Stimulated activated CD4-positive, alpha-beta T cell treated with anti-CD3 and anti-CD28 coated beads, TNF-alpha, amount 100 ng/mL, for 1 hour (primary cell): ENCODE measurements around the gene GOLGA7B.

ENCODE experiments used
- DNase-seq, 3 donors: peaks; one replicate each; pipeline ENCODE4 v3.0.0-alpha.2; 2020; ENCODE audit warnings: low read depth in 3 of 3, low spot score in 1 of 3

The GOLGA7B gene

DNA sequence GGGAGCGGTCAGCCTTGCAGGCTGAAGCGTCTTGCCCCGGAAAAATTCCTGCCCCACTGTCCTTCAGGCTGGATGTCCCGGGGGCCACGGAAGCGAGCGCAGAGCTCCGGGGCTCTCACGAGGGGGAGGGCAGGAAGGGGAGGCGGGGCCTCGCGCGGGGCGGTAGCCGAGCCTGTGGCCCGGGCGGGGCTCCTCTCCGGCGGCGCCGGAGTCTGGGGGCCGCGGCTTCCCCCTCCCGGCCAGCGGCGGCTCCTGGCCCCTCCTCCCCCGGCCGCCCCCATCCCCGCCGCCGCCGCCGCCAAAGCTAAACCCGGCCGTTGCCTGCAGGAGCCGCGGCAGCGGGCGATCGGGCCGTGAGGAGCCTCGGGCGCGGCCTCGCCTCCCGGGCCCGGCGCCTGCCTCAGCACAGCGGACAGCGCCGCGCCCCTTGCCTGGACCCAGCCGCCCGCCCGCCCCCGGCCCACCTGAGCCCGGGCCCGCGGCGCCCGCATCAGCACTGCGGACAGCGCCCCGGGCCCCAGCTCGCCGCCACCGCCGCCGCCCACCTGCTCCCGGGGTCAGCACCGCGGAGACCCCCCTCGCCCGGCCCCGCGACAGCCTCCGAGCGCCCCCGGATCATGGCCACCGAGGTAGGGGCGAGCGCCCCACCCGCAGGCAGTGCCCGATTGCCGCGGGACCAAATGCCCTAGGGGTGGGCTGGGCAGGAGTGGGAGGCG lies at the start of gene GOLGA7B:
TSS of gene GOLGA7B (plus strand) at position 157 of the 716 bp plus-strand sequence. CDS start at position 618, 461 bp downstream.
- peak in 2 of 3 donors; percentile 24 to 36 for DNase-seq

DNA sequence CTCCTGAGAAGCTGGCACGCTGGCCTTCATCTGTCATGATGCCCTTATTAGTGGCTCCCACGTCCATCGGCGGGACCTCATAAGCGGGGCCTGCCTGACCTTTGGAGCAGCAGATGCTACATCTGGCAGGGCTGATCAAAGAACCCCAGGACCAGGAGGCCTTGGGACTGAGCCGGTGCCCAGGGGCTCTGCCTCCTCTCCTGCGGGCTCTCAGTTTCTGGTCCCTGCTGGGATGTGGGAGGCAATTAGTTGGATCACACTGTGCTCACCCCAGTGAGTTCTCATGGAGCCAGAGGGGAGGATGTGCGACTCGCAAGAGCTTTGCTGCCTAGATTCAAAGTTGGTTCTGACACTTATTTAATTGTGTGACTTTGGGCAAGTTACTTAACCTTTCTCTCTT lies 49.2 kb upstream of the GOLGA7B start:
- DNase-seq, result no peak

DNA sequence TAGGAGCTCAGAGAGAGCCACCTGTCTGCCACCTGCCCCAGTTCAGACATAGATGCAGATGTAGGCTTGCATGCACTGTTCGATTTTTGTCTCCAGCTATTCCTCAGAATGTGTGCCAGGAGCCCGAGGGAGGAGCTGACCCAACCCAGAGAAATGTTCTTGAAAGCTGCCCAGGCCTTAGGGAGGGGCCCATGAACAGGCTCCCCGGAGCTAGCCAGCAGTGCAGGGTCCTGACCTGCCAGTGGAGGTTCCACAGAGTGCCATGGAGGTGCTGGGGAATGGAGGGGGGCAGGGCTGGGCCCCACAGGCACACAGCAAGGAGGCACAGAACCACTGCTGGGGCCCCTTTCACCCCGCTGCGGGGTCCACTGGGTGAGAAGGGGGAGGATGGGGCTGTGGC lies 48.2 kb upstream of the GOLGA7B start:
- DNase-seq, result no peak

- DNase-seq, result no peak
Measured at GRCh38 chr10:97805096-97805884, 44.4 kb upstream of the GOLGA7B start.

DNA sequence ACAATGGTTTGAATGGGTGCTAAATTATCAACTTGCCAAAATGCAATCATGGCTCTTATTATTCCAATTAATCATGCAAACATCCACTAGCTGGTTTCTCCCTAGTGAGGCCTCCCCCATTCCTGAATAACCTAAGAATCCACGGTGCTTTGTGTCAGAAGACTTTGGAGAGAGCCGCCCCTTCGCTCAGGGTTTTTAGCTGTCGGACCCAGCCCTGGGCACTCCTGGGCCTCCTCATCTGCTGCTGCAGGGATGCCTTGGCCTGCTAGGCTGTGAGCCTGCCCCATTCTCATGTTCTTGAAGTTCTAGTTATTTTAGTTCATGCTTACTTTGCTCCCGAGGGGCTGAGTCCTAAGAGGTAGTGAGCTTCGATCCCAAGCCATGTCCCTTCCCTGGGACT lies 43.7 kb upstream of the GOLGA7B start:
- DNase-seq, result no peak

DNA sequence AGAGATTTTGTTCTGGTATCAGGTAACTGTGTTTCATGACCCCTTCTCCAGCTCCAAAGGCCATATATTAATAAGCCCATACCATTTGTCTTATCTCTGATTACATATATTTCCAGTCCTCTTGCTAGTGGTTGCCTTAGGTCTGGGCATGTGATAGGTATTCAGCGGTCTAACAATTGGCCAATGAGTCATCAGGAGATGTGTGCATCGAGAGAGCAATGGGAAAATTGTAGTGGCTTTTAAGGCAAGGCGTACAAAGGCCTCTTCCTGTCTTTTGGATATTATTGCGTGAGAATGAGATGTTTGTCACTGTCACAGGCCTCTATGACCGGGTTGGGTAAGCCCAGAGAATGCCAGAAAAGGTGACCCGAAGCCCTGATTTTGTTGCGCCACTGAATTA lies 39.2 kb upstream of the GOLGA7B start:
- no peak for DNase-seq

- no peak for DNase-seq
Measured at GRCh38 chr10:97811958-97812357, 37.7 kb upstream of the GOLGA7B start.

GRCh38 chr10:97812696-97813095 lies 36.9 kb upstream of the GOLGA7B start:
- DNase-seq, result no peak

DNA sequence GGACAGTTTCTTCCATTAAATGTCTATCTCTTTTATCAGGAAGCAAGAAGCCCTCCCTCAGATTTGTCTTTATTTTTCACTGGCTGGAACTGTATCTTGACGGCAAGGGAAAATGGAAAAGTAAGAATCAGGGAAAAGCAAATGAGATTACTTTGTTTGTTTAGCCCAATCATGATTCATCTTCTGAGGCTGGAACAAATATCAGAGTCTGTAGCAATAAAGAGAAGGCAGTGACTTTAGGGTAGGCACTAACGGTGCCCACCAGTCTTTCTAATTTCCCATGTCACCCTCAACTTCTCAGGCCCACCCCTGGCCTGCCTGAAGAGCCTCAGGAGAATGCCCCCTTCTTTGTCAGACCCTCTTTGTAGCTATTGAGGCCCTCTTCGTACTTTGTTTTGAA lies 36.3 kb upstream of the GOLGA7B start:
- no peak for DNase-seq

DNA sequence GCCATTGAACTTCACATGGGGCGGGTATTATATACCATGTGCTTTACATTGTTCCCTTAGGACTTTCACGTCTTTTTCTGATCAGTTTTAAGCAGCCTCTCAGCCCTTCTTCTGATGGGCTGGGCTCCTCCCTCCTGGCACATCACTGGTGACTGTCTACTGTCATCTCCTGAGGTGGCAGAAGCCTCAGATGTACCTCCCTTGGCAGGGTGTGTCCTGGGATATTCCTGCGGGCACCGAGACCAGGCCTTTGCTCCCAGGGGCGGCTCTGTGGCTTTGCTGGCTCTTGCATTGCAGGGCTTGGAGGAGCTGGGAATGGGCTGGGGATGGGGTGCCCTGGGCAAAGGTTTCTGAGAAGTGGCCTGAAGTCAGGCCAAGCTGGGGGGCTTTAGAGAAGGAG lies 34.6 kb upstream of the GOLGA7B start:
- DNase-seq, result no peak

GRCh38 chr10:97816609-97817008 lies 33.0 kb upstream of the GOLGA7B start:
- DNase-seq, result no peak

DNA sequence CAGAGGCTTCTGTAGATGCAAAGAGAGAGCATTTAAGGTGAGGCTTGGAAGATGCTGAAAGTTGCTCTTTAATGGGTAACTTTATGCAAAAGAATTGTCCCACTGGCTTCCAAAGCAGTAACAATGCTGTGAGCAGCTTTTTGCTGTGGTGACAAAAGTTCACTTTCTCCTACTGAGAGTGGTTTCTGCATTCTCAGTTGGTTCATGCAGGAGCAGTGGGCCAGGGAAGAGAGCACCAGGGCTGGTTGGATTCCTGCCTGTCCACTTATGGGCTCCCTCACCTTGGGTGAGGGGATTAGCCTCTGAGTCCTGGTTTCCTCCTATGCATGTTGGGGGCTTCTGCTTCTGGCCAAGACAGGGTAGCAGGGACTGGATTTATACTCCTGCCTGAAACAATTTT lies 31.1 kb upstream of the GOLGA7B start:
- no peak for DNase-seq

DNA sequence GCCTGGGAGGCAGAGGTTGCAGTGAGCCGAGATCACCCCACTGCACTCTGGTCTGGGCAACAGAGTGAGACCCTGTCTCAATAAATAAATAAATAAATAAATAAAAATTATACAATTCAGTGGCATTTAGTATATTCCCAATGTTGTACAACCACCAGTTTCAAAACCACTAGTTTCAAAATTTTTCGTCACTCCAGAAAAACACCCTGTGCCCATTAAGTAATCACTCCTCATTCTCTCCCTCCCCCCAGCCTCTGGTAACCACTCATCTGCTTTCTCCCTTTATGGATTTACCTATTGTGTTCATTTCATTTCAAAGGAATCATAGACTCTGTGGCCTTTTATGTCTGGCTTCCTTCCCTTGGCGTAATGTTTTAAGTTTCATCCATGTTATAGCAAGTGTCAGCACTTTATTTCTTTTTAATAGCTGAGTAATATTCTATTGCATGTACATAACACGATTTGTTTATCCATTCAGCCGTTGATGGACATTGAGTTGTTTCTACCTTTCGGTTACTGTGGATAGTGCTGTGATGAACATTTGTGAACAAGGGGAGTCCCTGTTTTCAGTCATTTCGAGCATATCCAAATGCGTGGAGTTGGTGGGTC lies 29.4 kb upstream of the GOLGA7B start:
- no peak for DNase-seq

DNA sequence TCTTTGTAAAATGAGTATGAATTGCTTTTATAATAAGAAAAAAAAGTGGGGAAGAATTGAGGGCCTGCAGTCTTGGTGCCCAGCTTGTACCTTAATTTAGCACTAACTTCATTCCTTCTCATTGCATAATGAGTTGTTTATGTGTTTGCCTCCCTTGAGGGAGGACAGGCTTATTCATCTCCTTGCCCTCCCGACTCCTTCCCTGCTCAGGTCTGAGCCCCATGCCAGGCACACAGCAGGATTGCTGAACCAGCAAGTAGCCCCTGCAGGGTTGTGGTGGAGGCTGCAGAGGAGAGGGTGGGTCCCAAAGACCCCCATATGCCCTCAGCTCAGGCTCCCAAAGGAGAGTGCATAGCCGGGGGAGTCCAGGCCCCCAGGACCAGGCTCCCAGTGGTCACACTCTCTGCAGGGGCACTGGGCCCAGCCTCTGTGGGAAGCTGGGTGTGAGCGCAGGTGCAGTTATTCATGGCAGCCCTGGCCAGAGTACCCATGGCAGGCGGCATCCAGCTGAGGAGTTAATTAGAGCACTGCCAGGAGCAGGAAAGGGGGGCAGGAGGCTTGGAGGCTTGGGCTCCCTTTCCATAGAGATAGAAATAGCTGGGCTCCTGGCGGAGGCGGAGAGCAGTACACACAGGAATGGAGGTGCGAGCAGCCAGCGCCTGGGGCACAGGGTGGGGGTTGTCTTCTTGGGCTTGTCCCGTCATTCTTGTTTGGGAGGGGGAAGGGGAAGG lies 28.2 kb upstream of the GOLGA7B start:
- DNase-seq, result no peak

- DNase-seq, result no peak
Measured at GRCh38 chr10:97822261-97822687, 27.4 kb upstream of the GOLGA7B start.

DNA sequence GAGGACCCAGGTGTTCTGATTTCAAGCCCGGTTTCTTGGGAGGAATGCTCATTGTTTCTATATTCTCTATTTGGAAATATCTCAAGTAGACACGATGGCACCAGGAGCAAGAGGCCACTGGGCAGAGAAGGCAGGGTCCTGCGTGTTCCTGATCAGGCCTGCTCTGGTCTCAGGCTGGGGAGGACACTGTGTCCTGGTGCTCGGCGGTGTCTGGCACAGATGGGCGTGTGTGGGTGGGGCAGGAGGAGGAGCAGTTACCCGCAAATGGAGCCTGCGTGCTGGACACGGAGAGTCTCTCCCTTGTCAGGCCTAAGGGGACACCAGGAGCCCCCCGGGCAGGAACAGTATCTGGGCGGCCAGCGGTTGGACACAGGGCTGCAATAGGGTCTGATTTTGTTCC lies 25.9 kb upstream of the GOLGA7B start:
- DNase-seq, result no peak

DNA sequence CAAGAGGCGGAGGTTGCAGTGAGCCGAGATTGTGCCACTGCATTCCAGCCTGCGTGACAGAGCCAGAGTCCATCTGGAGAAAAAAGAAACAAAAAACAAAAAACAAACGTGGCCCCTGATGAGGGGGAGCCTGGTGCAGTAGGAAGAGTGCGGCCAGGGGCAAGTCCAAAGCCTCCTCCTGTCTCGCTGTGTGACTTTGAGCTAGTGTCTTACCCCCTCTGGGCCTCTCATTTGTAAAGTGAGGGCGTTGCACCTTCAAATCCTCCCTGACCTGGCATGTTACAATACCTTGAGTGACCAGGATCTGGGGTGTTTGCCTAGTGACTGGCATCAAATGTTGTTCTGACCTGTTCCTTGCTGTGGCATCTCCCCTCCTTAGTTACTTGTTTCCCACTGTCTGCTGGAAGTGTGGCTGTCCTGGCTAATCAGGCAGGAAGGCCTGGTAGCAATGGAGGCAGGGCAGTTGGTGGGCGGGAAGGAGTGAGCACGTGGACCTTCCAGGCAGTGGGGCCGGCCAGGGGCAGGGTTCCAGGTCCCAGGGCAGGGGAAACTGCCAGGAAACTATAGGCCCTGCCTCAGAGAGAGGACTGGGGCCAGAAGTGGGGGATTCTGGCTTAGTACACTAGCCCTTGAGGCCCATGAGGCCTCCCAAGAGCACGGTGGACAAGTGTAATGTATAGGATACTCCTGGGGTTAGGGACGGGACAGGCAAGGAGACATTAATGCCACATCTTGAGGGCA lies 24.5 kb upstream of the GOLGA7B start:
- DNase-seq, result no peak

GRCh38 chr10:97826892-97827291 lies 22.8 kb upstream of the GOLGA7B start:
- no peak for DNase-seq

GRCh38 chr10:97827702-97828291 lies 21.8 kb upstream of the GOLGA7B start:
- DNase-seq, result no peak

DNA sequence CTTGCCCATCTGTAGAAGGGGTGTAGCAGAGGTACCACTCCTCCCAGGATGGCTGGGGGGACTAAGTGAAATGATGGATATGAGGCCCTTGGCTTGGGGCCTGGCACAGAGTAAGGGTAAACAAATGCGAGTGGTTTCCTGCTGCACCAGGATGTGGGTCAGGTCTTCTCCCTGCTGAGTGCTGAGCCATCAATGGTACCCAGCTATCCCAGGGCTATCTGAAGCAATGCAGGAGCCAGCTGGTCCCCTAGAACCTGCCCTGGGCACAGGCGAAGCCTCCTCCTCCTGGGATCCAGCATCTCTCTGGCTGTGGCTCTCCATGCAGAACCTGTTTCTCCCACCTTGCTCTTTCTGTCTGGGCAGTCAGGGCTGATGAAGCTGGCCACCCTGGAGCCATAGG lies 20.9 kb upstream of the GOLGA7B start:
- no peak for DNase-seq
